MM.1S (cell line): Measurements from ENCODE around the gene BZW2.

Experiments
- CTCF ChIP-seq: fragments of 300-600 bp; sonication (generic); IDR thresholded peaks from 2 replicates; pipeline ENCODE4 v1.5.1; 2016; ENCODE audit warnings: antibody characterized with exemption, low read length, mixed read lengths
- EZH2 ChIP-seq: fragments of 300-600 bp; sonication (generic); optimal IDR thresholded peaks from 2 replicates; pipeline ENCODE3; 2017; ENCODE audit warnings: low read depth, mild to moderate bottlenecking, antibody characterized with exemption, low read length, mixed read lengths

DNA sequence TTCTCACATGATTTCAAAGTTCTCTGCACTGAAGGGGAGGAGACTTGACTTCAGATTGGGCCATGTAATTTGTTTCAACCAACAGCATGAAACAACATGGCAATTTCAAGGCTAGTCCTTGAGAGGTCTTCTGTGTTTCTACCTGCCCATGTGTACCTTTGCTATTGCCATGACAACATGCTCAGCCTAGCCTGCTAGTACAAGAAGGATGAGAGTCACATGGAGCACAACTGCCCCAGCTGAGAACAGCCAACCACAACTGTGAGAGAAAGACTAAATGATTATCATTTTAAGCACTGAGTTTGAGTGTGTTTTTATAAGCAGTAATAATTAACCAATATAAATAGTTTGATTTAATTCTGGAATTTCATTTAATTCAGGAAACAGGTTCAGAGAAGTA is 42.3 kb upstream of the BZW2 start:
- TF ChIP-seq CTCF = no peak
- no peak for TF ChIP-seq EZH2
